ENCODE data around the gene EXOC3L1.

Gene EXOC3L1

DNA sequence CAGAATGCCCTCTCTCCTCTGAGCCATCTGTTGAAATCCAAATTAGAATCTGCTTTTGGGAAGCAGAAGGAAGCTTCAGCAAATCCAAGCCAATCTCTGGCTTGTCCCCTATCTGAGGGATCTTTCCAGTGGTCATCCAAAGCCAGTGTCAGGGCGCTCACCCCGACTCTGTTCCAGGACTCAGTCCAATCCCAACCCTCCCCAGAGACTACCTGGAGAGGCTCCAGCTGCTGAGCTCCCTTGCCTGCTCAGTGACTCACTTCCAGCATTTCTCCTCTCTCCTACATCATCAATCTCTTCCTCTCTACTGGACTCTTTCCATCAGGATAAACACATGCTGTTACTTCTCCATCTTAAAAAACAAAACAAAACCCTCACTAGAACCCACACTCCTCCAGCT, 8.6 kb downstream of the EXOC3L1 start:
- no peak for DNase-seq

DNA sequence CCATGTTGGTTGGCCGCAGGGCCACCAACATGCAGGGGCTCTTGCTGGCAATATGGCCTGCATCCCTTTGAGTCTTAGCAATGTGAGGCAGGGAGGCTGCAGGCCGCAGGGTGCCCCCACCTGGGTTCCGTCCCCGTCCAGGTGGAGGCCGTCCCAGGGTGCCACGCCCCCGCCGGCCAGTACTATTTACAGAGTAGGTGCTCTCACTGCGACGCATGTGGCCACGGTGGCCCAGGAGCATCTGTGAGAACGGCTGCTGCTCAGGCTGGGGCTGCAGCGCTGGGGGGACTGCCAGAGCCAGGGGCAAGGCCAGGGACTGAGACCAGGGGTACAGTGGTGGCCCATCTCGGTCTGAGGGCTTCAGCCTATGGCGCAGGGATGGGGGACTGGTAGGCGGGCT, 9.8 kb downstream of the EXOC3L1 start:
- no peak for DNase-seq

DNA sequence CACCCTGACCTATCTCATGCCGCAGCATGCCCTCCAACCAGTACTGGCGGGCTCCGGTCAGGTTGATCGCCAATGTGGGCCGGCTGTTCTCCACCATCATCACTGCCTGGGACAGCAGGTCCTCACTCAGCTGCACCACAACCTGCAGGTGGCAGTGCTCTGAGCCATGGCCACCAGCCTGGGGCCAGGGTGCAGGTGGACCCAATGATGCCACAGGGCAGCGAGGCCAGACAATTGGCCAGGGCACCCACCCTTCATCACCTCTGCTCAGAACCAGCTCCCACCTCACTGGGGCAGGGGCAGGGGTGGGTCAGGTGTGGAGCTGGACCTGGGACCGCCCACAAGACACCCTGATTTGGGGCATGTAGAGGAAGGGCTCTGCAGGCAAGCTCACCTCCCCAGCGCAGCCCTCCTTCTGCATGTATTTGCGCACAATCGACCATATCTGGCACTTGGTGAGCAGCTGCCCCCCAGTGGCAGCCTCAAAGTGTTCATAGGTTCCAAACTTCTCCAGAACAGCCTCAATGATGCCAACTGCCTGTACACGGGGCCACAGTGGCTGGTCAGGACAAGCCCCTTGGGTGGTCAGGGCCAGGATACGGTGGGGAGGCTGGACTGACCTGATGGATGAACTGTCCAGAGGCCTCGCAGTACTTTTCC, 10.4 kb downstream of the EXOC3L1 start:
- no peak for DNase-seq

DNA sequence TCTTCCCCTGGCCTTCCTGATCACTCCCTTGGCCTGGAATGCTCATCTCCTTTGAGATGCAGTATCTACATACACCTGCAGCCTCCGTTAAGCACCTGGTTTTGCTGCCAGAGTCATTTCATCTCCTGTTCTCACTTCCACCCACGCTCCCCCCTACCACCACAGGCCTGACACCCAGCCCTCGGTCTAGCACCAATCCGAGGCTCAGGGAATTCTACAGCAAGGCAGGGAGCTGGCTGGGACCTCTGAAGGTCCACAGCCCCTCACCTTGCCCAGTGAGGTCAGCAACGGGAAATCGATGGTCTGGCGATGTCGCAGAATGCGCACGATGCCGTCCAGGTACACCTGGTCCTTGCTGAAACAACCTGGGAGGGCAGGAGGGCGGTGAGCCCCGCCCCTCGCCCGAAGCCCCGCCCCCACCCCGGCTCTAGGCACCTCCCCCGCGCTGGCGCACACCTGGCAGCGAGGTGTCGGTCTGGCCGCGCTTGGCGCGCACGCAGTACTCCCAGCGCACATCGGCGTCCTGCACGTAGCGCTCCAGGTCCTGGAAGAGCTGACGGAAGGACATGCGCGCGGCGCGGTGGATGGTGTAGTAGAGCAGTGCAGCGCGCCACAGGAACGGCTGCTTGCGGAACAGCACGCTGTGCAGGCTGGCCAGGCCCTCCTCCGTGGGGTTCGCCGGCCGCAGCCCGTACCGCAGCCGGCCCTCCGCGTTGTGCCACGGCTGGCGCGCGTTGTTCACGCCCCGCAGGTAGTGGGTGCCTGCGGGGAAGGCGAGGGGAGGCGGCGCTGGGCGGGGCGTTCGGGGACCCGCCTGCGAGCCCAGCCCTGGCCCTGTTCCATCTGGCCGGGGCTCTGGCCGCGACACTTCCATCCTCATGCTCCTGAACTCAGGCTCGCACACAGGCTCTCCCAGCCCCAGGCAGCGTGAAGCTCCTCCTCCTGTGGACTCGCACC, 11.9 kb downstream of the EXOC3L1 start:
- DNase-seq = peak; percentile 45 to 55

DNA sequence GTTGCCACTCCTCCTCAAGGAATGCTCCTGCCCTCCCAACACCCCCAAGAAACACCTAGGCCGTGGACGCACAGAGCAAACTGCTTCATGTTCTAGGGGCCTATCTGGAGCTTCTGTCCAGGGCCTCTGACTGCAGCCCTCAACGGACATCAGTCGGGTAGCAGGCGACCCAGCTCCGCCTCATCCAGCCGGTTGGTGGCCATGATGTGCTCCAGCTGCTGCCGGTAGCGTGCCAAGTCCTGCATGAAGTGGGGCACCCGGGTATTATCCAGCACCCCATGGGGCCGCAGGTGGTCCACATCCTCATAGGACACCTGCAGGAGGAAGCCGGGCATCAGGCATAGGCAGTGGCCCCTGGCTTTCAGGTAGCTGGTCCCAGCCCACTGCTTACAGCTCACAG, 13.3 kb downstream of the EXOC3L1 start:
- DNase-seq = no peak

DNA sequence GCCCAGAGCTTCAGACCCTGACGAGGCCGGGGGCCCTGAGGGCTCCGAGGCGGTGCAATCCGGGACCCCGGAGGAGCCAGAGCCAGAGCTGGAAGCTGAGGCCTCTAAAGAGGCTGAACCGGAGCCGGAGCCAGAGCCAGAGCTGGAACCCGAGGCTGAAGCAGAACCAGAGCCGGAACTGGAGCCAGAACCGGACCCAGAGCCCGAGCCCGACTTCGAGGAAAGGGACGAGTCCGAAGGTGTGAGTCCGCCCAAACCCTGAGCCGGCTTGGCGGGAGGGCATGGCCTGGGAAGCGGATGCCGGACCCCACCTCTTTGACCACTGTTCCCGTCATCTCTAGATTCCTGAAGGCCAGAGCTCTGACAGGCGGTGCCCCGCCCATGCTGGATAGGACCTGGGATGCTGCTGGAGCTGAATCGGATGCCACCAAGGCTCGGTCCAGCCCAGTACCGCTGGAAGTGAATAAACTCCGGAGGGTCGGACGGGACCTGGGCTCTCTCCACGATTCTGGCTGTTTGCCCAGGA, 15.2 kb downstream of the EXOC3L1 start:
- no peak for DNase-seq

DNA sequence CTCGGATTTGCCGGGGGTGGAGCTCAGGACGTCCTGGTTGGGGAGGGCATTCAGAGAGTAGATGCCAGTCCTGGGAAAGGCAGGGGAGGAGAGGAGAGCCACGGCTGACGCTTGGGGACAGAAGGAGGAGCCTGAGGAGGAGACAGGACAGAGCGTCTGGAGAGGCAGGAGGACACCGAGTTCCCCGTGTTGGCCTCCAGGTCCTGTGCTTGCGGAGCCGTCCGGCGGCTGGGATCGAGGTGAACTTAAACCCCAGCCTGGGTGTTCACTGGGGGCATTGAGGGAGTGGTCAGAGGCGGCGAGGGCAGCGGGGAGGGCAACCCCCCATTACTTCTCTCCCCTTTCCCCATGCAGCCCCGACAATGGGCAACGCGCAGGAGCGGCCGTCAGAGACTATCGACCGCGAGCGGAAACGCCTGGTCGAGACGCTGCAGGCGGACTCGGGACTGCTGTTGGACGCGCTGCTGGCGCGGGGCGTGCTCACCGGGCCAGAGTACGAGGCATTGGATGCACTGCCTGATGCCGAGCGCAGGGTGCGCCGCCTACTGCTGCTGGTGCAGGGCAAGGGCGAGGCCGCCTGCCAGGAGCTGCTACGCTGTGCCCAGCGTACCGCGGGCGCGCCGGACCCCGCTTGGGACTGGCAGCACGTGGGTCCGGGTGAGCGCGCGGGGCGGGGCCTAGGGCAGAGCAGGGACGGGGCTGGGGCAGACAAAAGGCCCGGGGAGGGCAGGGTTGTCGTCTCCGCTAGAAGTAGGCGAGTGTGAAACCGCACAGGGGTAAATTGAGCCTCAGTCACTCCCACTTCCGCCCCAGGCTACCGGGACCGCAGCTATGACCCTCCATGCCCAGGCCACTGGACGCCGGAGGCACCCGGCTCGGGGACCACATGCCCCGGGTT, 15.9 kb downstream of the EXOC3L1 start:
- DNase-seq = peak; percentile 48 to 57

DNA sequence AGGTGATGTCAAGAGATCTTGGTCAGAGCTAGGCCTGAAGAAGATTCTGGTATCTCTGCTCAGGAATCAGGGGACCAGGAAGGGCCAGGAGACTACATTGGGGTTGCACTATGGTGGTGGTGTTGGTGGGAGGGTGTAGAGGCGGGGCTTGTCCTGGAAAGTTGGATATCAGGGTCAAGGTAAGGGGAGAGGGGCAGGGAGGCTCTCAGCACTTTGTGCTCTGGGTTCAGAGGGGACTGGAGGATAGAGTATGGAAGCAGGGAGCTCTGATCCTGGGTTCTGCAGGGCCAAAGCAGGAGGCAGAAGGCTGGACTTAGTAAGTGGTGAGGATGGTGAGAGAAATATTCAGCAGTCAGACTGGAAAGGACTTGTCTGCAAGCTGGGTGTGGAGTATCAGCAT, 16.6 kb downstream of the EXOC3L1 start:
- no peak for DNase-seq

DNA sequence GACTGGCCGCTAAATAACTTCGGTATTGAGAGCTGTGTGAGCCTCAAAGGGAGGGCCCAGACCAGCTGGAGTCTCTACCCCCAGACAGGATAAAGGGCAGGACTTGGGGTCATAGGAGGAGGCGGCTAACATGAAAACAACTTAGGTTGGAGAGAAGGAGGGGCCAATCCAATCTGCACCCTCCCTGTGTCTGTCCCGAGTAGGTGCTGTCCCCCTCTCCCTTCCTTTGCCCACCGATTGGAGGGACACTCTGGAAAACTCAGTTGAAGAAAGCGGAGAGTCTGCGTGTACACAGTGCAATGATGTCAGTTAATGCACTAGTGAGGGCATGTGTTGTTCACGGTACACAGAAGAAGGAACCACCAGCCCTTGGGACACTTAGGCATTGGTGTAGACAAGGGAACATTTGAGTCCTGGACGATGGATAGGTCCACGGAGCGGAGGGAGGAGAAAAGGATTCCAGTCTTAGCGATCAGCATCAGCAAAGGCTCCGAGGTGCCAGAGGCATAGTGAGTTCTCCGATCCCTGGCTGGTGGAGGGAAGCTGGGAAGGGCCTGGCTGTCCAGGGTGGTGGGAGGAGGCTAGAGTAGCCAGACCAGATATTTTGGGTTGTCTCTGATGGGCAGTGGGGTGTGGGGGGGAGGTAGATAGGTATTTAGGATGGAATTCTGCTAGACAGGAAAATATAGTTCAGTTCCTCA, 18.8 kb downstream of the EXOC3L1 start:
- DNase-seq = no peak

DNA sequence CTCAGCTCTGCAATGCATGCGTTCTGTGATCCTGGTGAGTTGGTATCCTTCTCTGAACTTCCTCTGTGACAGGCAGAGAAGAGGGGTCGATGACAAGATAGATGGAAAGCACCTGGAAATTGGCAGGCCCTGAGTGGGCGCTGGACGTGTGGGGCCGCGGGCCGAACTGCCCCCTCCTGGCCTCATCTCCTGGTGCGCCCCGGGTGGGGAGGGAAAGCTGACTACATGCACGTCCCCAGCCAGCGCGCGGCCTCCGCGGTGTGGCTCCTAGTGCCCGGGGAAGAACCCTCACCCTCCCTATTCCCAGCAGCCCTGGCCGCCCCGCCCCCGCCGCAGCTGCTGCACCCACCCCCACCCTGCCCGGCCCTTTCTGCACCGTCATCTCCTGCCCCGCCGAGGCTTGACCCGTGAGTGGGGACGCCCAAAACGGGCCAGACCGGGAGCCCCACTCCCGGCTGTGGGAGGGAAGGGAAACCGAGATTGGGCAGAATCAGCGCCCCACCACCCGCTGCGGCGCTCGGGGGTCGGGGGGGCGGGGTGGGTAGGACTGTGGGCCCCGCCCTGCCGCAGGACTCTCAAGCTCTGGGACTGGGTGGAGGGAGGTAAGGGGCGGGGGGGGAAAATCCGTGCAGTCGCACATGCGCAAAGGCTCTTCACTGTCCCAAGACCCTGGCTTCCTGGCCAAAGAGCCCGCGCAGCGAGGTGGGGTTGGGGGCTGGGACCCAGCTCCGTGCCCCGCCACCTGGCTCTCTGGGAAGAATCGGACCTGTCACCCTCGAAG, 19.6 kb downstream of the EXOC3L1 start, which contains the start of gene NOL3:
Gene NOL3 (plus strand): TSS at position 371 of the 781 bp plus-strand sequence.
- no peak for DNase-seq

DNA sequence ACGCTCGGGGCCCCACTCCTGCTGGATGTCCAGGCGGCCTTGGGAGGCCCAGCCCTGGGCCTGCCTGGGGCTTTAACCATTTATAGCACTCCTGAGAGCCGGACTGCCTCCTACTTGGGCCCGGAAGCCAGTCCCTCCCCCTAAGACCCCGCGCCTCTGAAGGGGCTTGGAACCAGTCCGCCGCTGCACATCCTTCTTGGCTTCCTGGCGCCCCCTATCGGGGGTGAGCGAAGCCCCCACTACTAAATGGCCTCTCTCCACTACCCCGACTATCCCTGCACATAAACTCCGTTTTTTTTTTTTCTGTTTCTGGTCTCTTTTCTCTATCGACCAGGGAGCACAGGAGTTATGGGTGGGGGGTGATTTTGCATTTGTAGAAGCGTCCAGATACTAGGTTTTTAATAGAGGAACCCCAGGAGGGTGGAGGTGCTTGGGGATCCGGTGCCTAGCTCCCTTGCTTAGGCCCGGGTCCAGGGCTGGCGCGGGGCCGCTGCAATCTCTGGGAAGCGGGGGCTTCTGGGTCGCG, 20.2 kb downstream of the EXOC3L1 start:
- DNase-seq = no peak

DNA sequence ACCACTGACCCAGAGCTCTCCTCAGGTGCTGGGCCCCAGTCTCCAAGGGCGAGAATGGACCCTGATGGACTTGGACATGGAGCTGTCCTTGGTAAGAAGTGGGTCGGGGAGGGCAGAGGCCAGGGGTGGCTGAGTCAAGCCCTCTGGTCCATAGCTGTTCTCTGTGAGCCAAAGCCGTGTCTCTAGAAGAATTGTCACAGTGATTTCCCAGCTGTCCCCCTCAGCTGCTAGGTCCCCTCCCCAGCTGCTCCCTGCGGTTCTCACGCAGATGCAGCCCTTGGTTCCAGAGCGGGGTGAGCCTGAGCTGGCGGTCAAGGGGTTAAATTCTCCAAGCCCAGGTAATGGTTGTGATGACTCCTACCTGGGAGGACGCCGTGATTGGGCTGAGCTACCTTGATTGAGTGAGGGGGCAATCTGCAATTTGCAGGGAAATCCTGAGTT, 20.9 kb downstream of the EXOC3L1 start:
- DNase-seq = no peak

DNA sequence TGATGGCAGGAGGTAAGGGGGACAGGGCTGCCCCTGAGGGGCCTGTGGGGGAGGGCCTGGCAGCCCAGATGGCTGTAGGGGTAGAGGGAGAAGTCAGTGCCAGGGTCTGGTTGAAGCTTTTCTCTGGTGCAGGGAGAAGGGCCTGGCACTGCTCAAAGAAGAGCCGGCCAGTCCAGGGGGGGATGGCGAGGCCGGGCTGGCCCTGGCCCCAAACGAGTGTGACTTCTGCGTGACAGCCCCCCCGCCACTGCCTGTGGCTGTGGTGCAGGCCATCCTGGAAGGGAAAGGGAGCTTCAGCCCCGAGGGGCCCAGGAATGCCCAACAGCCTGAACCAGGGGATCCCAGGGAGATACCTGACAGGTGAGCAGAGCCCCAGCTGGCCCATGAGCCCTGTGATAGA, 22.3 kb downstream of the EXOC3L1 start:
- DNase-seq = no peak

DNA sequence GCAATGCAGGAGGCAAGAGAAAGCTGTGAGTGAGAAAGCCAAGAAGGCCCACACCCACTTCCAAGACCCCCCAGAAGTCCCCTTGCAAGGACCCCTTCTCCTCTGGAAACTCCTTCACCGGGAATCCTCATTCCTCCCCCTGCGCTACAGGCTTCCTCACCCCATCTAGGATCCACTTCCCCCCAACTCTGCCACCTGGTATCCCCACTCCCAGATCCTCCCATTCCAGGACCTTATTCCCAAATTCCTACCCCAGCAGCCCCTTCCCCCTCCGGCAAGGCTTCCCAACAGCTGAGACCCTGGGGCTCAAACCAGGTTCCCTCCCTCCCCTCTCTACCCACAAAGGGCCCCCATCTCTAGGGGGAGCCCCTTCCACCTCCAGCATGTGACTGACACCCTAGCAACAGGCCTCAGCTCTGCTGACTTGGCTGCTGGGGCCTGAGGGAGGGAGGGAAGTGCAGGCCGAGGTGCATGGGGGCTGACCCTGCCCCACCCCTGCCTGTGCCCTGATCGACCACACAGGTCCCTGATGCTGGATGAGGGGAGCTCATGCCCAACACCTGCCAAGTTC, 23.3 kb downstream of the EXOC3L1 start:
- no peak for DNase-seq

DNA sequence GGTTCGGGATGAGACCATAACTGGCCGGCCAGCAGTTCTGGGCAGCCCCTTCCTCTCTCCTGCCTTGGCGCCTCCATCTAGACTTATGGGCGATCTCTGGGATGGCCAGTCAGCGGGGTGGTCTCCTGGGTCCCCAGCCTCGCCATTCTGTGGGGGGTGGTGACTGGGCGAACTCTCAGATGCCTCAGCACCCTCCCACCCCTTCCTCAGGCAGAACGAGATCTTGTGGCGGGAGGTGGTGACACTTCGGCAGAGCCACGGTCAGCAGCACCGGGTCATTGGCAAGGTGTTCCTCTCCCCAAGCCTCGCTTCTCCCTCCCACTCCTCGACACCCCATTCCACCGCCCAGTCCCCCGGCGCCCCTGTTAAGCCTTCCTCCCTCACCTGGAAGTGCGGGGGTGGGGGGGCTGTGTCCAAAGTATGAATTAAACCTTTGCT, 23.8 kb downstream of the EXOC3L1 start:
- no peak for DNase-seq

DNA sequence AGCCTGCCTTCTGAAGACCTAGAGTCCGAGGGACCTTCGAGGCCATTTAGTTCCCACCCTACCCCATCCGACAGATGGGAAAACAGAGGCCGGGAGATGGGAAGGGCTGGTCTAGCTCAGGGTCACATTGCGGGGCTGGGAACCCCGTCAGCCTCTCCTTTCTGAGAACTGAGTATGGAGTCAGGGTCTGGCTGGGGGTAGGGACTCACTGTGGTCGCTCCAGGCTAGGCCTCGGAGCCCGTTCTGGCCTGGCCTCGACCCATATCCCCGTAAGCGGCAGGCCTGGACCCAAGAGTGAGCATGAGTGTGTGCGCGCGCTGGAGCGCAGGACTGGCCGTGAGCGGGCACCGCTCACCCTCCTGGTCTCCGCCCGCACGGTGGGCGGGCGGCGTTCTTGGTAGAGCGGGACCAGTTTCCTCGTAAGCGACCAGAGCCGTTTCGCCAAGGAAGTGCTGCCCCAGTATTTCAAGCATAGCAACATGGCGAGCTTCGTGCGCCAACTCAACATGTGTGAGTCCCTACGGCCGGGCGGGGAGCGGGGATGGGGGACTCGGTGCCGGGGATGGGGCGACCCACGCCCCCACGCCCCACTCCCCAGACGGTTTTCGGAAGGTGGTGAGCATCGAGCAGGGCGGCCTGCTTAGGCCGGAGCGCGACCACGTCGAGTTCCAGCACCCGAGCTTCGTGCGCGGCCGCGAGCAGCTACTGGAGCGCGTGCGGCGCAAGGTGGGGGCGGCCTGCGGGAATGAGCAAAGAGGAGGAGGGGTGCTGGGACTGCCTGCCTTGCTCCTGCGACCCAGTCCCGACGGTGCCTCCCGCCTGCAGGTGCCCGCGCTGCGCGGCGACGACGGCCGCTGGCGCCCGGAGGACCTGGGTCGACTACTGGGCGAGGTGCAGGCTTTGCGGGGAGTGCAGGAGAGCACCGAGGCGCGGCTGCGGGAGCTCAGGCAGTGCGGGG, 24.5 kb downstream of the EXOC3L1 start:
- no peak for DNase-seq

DNA sequence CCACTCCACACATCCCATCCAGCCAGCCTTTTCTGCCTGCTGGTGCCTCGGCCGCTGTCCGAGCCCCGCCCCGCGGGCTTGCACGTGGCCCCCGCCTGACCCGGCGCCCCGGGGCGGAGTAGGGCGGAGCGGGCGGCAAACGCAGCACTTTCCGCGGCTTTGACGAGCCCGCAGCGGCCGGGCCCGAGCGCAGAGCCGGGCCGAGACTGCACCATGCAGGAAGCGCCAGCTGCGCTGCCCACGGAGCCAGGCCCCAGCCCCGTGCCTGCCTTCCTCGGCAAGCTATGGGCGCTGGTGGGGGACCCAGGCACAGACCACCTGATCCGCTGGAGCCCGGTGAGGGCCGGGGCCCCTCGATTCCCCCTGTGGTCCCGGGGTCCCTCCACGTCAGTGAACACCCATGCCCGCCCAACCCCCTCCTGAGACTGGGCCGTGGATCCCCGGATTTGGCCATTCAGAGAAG, 25.3 kb downstream of the EXOC3L1 start, which contains the start of gene HSF4:
Gene HSF4 (plus strand): TSS at position 147 of the 463 bp plus-strand sequence. CDS start 67 bp downstream, at position 214.
- DNase-seq = no peak

DNA sequence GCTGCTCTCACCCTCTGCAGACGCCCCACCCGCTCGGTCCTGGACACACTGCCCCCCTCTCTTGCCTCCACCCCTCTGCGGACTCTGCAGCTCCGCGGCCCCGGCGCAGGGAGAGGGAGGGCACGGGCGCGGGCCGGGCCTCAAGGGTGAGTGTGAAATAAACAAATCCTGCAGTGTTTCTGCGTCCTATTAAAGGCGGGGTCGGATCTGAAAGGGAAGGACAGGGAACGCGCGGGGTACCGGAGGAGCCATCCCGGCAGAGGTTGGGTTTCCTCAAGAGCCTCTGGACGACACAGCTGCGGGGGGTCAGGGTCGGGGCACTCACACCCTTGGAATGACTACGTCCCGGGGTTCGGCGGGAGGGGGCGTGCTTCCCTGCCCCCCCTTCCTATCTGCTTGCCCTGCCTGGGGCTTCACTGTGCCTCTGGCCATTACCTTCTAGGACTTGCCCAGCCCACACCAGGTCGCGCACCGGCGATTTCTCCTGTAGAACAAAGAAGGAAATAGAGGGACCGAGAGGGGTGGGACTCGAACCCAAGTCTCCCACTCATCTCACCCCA, 25.9 kb downstream of the EXOC3L1 start:
- DNase-seq = no peak

Data from activated CD4-positive, alpha-beta T cell treated with anti-CD3 and anti-CD28 coated beads for 4 hours (primary cell).